Stimulated activated naive CD8-positive, alpha-beta T cell treated with anti-CD3 and anti-CD28 coated beads, Interleukin-15, Interleukin-2, amounts not matched to agents 100 ng/mL and 50 ng/mL, for 24 hours (primary cell): ENCODE measurements around the gene EIF2D.
"Not testable (repeated sequence)": the region's sequence is repeated elsewhere in the genome, so short reads cannot be mapped to it uniquely, and the experiment has no call there.

Experiments
- H3K27ac Mint-ChIP-seq: one replicate; pipeline ENCODE4 v1.8.0; 2021; ENCODE audit warnings: mild to moderate bottlenecking, mixed read lengths
- H3K27me3 Mint-ChIP-seq: one replicate; pipeline ENCODE4 v1.8.0; 2021; ENCODE audit warnings: mixed read lengths
- H3K36me3 Mint-ChIP-seq: one replicate; pipeline ENCODE4 v1.8.0; 2021; ENCODE audit warnings: low read depth, mixed read lengths
- H3K4me1 Mint-ChIP-seq: one replicate; pipeline ENCODE4 v1.8.0; 2021; ENCODE audit warnings: low read depth, mixed read lengths
- H3K4me3 Mint-ChIP-seq: one replicate; pipeline ENCODE4 v1.8.0; 2021; ENCODE audit warnings: mild to moderate bottlenecking, mixed read lengths
- H3K9me3 Mint-ChIP-seq: one replicate; pipeline ENCODE4 v1.8.0; 2021; ENCODE audit warnings: mixed read lengths

The EIF2D gene

GRCh38 chr1:206647224-206647623 lies 35.0 kb upstream of the EIF2D start:
- no peak overlapping the region for H3K27ac Mint-ChIP-seq
- peaks cover 19% of the 10 kb centered on the region for H3K36me3 Mint-ChIP-seq
- no peaks in the 10 kb centered on the region for H3K27me3 Mint-ChIP-seq
- no peaks in the 10 kb centered on the region for H3K4me1 Mint-ChIP-seq
- no peaks in the 10 kb centered on the region for H3K9me3 Mint-ChIP-seq
- no peak overlapping the region for H3K4me3 Mint-ChIP-seq

- Mint-ChIP-seq H3K4me1 (no peaks in the 10 kb centered on the region), H3K9me3 (no peaks in the 10 kb centered on the region), H3K27me3 (no peaks in the 10 kb centered on the region), H3K27ac (no peak overlapping the region), H3K4me3 (no peak overlapping the region), H3K36me3 (peaks cover 19% of the 10 kb centered on the region)
Measured at GRCh38 chr1:206646504-206646903, 34.2 kb upstream of the EIF2D start.

- Mint-ChIP-seq H3K27ac (no peak overlapping the region), H3K36me3 (peaks cover 18% of the 10 kb centered on the region), H3K4me1 (no peaks in the 10 kb centered on the region), H3K4me3 (no peak overlapping the region), H3K27me3 (no peaks in the 10 kb centered on the region), H3K9me3 (no peaks in the 10 kb centered on the region)
Measured at GRCh38 chr1:206643118-206643698, 30.9 kb upstream of the EIF2D start.

- not testable (repeated sequence) for H3K4me3 Mint-ChIP-seq, H3K27ac Mint-ChIP-seq, H3K4me1 Mint-ChIP-seq, H3K9me3 Mint-ChIP-seq, H3K36me3 Mint-ChIP-seq, H3K27me3 Mint-ChIP-seq
Measured at GRCh38 chr1:206642074-206642473, 29.8 kb upstream of the EIF2D start.

GRCh38 chr1:206637605-206638004 lies 25.3 kb upstream of the EIF2D start:
- Mint-ChIP-seq H3K27ac (no peak overlapping the region), H3K36me3 (peaks cover 5% of the 10 kb centered on the region), H3K9me3 (no peaks in the 10 kb centered on the region), H3K27me3 (peaks cover 21% of the 10 kb centered on the region), H3K4me1 (peaks cover 30% of the 10 kb centered on the region), H3K4me3 (peak overlapping the region; percentile 7)

- peak overlapping the region; percentile 21 for H3K4me3 Mint-ChIP-seq
- no peaks in the 10 kb centered on the region for H3K9me3 Mint-ChIP-seq
- peaks cover 27% of the 10 kb centered on the region for H3K27me3 Mint-ChIP-seq
- H3K27ac Mint-ChIP-seq: no peak overlapping the region
- H3K4me1 Mint-ChIP-seq: peaks cover 30% of the 10 kb centered on the region
- peaks cover 5% of the 10 kb centered on the region for H3K36me3 Mint-ChIP-seq
Measured at GRCh38 chr1:206636671-206637070, 24.4 kb upstream of the EIF2D start.

GRCh38 chr1:206635978-206636345 lies 23.7 kb upstream of the EIF2D start:
- no peaks in the 10 kb centered on the region for H3K9me3 Mint-ChIP-seq
- H3K36me3 Mint-ChIP-seq: peaks cover 5% of the 10 kb centered on the region
- no peak overlapping the region for H3K27ac Mint-ChIP-seq
- peaks cover 30% of the 10 kb centered on the region for H3K4me1 Mint-ChIP-seq
- H3K4me3 Mint-ChIP-seq: peak overlapping the region; percentile 76
- H3K27me3 Mint-ChIP-seq: peaks cover 31% of the 10 kb centered on the region

GRCh38 chr1:206635080-206635977 lies 23.1 kb upstream of the EIF2D start, which contains the start of gene DYRK3:
Gene DYRK3, plus strand, starts transcription at chr1:206635536. Its CDS starts 168 bp downstream, at chr1:206635704.
- Mint-ChIP-seq H3K27ac (peak within 1 kb of the TSS; percentile 91), H3K36me3 (peaks cover 5% of the 10 kb centered on the region), H3K4me3 (peak within 1 kb of the TSS; percentile 76), H3K27me3 (peaks cover 31% of the 10 kb centered on the region), H3K9me3 (no peaks in the 10 kb centered on the region), H3K4me1 (peaks cover 30% of the 10 kb centered on the region)

GRCh38 chr1:206634365-206635079 lies 22.3 kb upstream of the EIF2D start:
- H3K4me3 Mint-ChIP-seq: peak overlapping the region; percentile 76
- H3K9me3 Mint-ChIP-seq: no peaks in the 10 kb centered on the region
- peaks cover 34% of the 10 kb centered on the region for H3K27me3 Mint-ChIP-seq
- H3K4me1 Mint-ChIP-seq: peaks cover 30% of the 10 kb centered on the region
- H3K27ac Mint-ChIP-seq: peak overlapping the region; percentile 91
- H3K36me3 Mint-ChIP-seq: no peaks in the 10 kb centered on the region

GRCh38 chr1:206633708-206634121 lies 21.4 kb upstream of the EIF2D start:
- Mint-ChIP-seq H3K27me3 (peaks cover 35% of the 10 kb centered on the region), H3K27ac (no peak overlapping the region), H3K4me1 (peaks cover 30% of the 10 kb centered on the region), H3K4me3 (no peak overlapping the region), H3K36me3 (no peaks in the 10 kb centered on the region), H3K9me3 (no peaks in the 10 kb centered on the region)

- peaks cover 12% of the 10 kb centered on the region for H3K4me1 Mint-ChIP-seq
- no peaks in the 10 kb centered on the region for H3K9me3 Mint-ChIP-seq
- H3K27me3 Mint-ChIP-seq: peaks cover 26% of the 10 kb centered on the region
- no peak overlapping the region for H3K27ac Mint-ChIP-seq
- H3K4me3 Mint-ChIP-seq: no peak overlapping the region
- no peaks in the 10 kb centered on the region for H3K36me3 Mint-ChIP-seq
Measured at GRCh38 chr1:206631085-206631509, 18.8 kb upstream of the EIF2D start.

GRCh38 chr1:206628916-206629315 lies 16.7 kb upstream of the EIF2D start:
- Mint-ChIP-seq H3K4me3 (no peak overlapping the region), H3K27me3 (peaks cover 27% of the 10 kb centered on the region), H3K4me1 (no peaks in the 10 kb centered on the region), H3K27ac (no peak overlapping the region), H3K9me3 (no peaks in the 10 kb centered on the region), H3K36me3 (no peaks in the 10 kb centered on the region)

GRCh38 chr1:206626396-206626795 lies 14.1 kb upstream of the EIF2D start:
- H3K27ac Mint-ChIP-seq, H3K4me1 Mint-ChIP-seq, H3K4me3 Mint-ChIP-seq, H3K36me3 Mint-ChIP-seq, H3K9me3 Mint-ChIP-seq: not testable (repeated sequence)
- peaks cover 18% of the 10 kb centered on the region for H3K27me3 Mint-ChIP-seq

GRCh38 chr1:206609229-206609991 lies 2.9 kb downstream of the EIF2D start:
- Mint-ChIP-seq H3K4me1 (peaks cover 57% of the 10 kb centered on the region), H3K4me3 (peak overlapping the region; percentile 96), H3K9me3 (no peaks in the 10 kb centered on the region), H3K27me3 (no peaks in the 10 kb centered on the region), H3K27ac (peak overlapping the region; percentile 95), H3K36me3 (peaks cover 60% of the 10 kb centered on the region)
